Subcutaneous adipose tissue (tissue), 4 donors: Measurements from ENCODE around the gene ATIC. TPM values are rescaled to one million over a fixed set of nuclear protein-coding genes. Genes with fewer than 3 reads are reported as not detected.

Experiments
- CTCF ChIP-seq: fragments of 450-650 bp; IDR thresholded peaks from one replicate; pipeline ENCODE4 v1.5.1; 2016; ENCODE audit warnings: low read depth, mild to moderate bottlenecking, control low read depth, antibody characterized with exemption, moderate library complexity
- total RNA-seq, 4 donors: library from RNA; depleted of rRNA; stranded (reverse); fragments of >200 nt; gene quantifications; one replicate each; pipeline ENCODE4 v1.1.0, GENCODE V29; 2016

The ATIC gene
- total RNA-seq, 4 donors from 2014 or later = 33.5 to 71.9 (median 55.2) TPM

GRCh38 chr2:215332872-215333595 lies 21.2 kb downstream of the ATIC start:
- TF ChIP-seq CTCF = no peak

GRCh38 chr2:215338883-215339679 lies 27.2 kb downstream of the ATIC start:
- no peak for TF ChIP-seq CTCF

- no peak for TF ChIP-seq CTCF
These were observed 36.0 kb downstream of the ATIC start for GRCh38 chr2:215347878-215348277.

- no peak for TF ChIP-seq CTCF
These were observed 40.7 kb downstream of the ATIC start for GRCh38 chr2:215352602-215353001.

- TF ChIP-seq CTCF = no peak
These were observed 43.2 kb downstream of the ATIC start for GRCh38 chr2:215354771-215355695.

- TF ChIP-seq CTCF = no peak
These were observed 43.9 kb downstream of the ATIC start for GRCh38 chr2:215355801-215356200.
